ENCODE results near the gene SIRT3. TPM values are rescaled to one million over a fixed set of nuclear protein-coding genes. Genes with fewer than 3 reads are reported as not detected.

SIRT3 gene
- polyA plus RNA-seq (2013, experiment 1 of 2; ENCODE audit: insufficient read length) = 15.7 TPM
- 13.6 TPM for polyA plus RNA-seq (2013, experiment 2 of 2; ENCODE audit: insufficient read length)

GRCh38 chr11:235997-236773 is at the start of gene SIRT3:
Gene SIRT3, minus strand, starts transcription at chr11:236342. Its CDS starts 14 bp downstream, at chr11:236328.
- DNase-seq = peak; percentile 84

GRCh38 chr11:285894-286220 is 49.7 kb upstream of the SIRT3 start:
- no peak for DNase-seq

GRCh38 chr11:285021-285893 is 49.1 kb upstream of the SIRT3 start:
- no peak for DNase-seq

GRCh38 chr11:284105-285020 is 48.2 kb upstream of the SIRT3 start:
- no peak for DNase-seq

- DNase-seq = no peak
These were observed 47.4 kb upstream of the SIRT3 start for GRCh38 chr11:283405-284104.

GRCh38 chr11:282630-283360 is 46.7 kb upstream of the SIRT3 start:
- no peak for DNase-seq

GRCh38 chr11:282171-282570 is 46.0 kb upstream of the SIRT3 start:
- no peak for DNase-seq

- DNase-seq = no peak
These were observed 45.5 kb upstream of the SIRT3 start for GRCh38 chr11:281486-282161.

GRCh38 chr11:280706-281485 is 44.8 kb upstream of the SIRT3 start:
- no peak for DNase-seq

- peak; percentile 17 for DNase-seq
These were observed 44.0 kb upstream of the SIRT3 start for GRCh38 chr11:279966-280705.

GRCh38 chr11:279040-279965 is 43.2 kb upstream of the SIRT3 start:
- DNase-seq = no peak

GRCh38 chr11:278001-278951 is 42.1 kb upstream of the SIRT3 start, which contains the start of gene NLRP6:
Gene NLRP6, plus strand, starts transcription at chr11:278407. Its CDS starts 163 bp downstream, at chr11:278570.
- DNase-seq = no peak

GRCh38 chr11:276219-276618 is 40.1 kb upstream of the SIRT3 start:
- DNase-seq = no peak

- no peak for DNase-seq
These were observed 36.7 kb upstream of the SIRT3 start for GRCh38 chr11:272931-273198.

- no peak for DNase-seq
These were observed 36.2 kb upstream of the SIRT3 start for GRCh38 chr11:272195-272930.

GRCh38 chr11:271319-271715 is 35.2 kb upstream of the SIRT3 start:
- DNase-seq = no peak

Measured in fibroblast of skin of scalp (primary cell).